SK-N-SH (cell line): ENCODE results near the gene SEH1L. TPM values are rescaled to one million over a fixed set of nuclear protein-coding genes. Genes with fewer than 3 reads are reported as not detected.

Experiments
- CTCF ChIA-PET: fragments of 300-600, 350-600 bp; formaldehyde crosslinking; extraction: SDS; loops from one replicate; lab custom pipeline; 2021; lab: Yijun Ruan, JAX
- POLR2A ChIA-PET: fragments of 350-600 bp; sonication (Branson Sonifier 250); formaldehyde crosslinking; extraction: SDS; loops from one replicate; lab custom pipeline; 2020; ENCODE audit warnings: antibody characterized with exemption, inconsistent platforms; lab: Yijun Ruan, JAX
- DNase-seq: peaks from one replicate; pipeline ENCODE4 v3.0.0; 2012
- H2AFZ ChIP-seq: fragments of 200-600 bp; sonication (generic); 2 replicates; pipeline ENCODE4 v1.8.1; 2016; ENCODE audit warnings: antibody characterized with exemption, mild to moderate bottlenecking, low read depth
- H3F3A ChIP-seq: fragments of 200-600 bp; sonication (generic); replicated peaks from 2 replicates; pipeline ENCODE3; 2016; ENCODE audit warnings: antibody characterized with exemption, mild to moderate bottlenecking; ENCODE audit not compliant: insufficient read depth
- H3K27ac ChIP-seq, 2 experiments: fragments of 200-500 bp in 1 of 2; fragments of 200-600 bp in 1 of 2; sonication (Bioruptor generic) in 1 of 2; sonication (generic), shearing (Covaris generic) in 1 of 2; 2 replicates each; pipeline versions ENCODE4 v1.5.1 to v1.6.1; 2014 to 2016; ENCODE audit warnings: low read depth in 2 of 2, inconsistent platforms in 1 of 2, low read length in 1 of 2, mild to moderate bottlenecking in 1 of 2, mixed read lengths in 1 of 2
- H3K27me3 ChIP-seq: fragments of 200-600 bp; sonication (generic), shearing (Covaris generic); 2 replicates; pipeline ENCODE4 v1.6.1; 2016; ENCODE audit warnings: mixed run types; ENCODE audit not compliant: insufficient read depth
- H3K36me3 ChIP-seq, 2 experiments: fragments of 200-500 bp in 1 of 2; fragments of 200-600 bp in 1 of 2; sonication (Bioruptor generic) in 1 of 2; sonication (generic) in 1 of 2; replicated peaks in 1 of 2; 2 replicates each; pipeline versions ENCODE3 to v1.5.1; 2014 to 2016; ENCODE audit warnings: low read length in 1 of 2, mild to moderate bottlenecking in 1 of 2; ENCODE audit not compliant: insufficient read depth in 2 of 2, control insufficient read depth in 1 of 2
- H3K4me1 ChIP-seq, 2 experiments: fragments of 200-500 bp in 1 of 2; fragments of 200-600 bp in 1 of 2; sonication (Bioruptor generic) in 1 of 2; sonication (generic), shearing (Covaris generic) in 1 of 2; 2 replicates each; pipeline versions ENCODE4 v1.5.1 to v1.6.1; 2014 to 2016; ENCODE audit warnings: low read depth in 1 of 2, low read length in 1 of 2, mixed run types in 1 of 2; ENCODE audit not compliant: insufficient read depth in 2 of 2, control insufficient read depth in 1 of 2
- H3K4me2 ChIP-seq: fragments of 200-600 bp; sonication (generic), shearing (Covaris generic); 2 replicates; pipeline ENCODE4 v1.6.1; 2017; ENCODE audit warnings: mixed run types
- H3K4me3 ChIP-seq, 2 experiments: fragments of 200-500 bp in 1 of 2; fragments of 200-600 bp in 1 of 2; sonication (Bioruptor generic) in 1 of 2; sonication (generic), shearing (Covaris generic) in 1 of 2; 2 replicates each; pipeline versions ENCODE4 v1.5.1 to v1.8.1; 2014 to 2016; ENCODE audit warnings: low read depth in 2 of 2, inconsistent platforms in 1 of 2, low read length in 1 of 2, mild to moderate bottlenecking in 1 of 2, mixed read lengths in 1 of 2, moderate library complexity in 1 of 2
- H3K79me2 ChIP-seq: fragments of 200-600 bp; sonication (generic); 2 replicates; pipeline ENCODE4 v1.8.1; 2017; ENCODE audit warnings: mild to moderate bottlenecking; ENCODE audit not compliant: insufficient read depth
- H3K9ac ChIP-seq: fragments of 200-600 bp; sonication (generic); 2 replicates; pipeline ENCODE4 v1.6.1; 2017; ENCODE audit warnings: mixed run types
- H3K9me2 ChIP-seq: fragments of 200-600 bp; sonication (generic); 2 replicates; pipeline ENCODE4 v1.6.1; 2017; ENCODE audit warnings: mixed run types
- H3K9me3 ChIP-seq: fragments of 200-600 bp; sonication (generic); 2 replicates; pipeline ENCODE4 v1.6.1; 2017; ENCODE audit warnings: mixed run types, mild to moderate bottlenecking, moderate library complexity
- H4K20me1 ChIP-seq: fragments of 200-600 bp; sonication (generic); 2 replicates; pipeline ENCODE4 v1.6.1; 2017; ENCODE audit warnings: mild to moderate bottlenecking, mixed run types; ENCODE audit not compliant: insufficient read depth
- FOSL2 ChIP-seq: IDR thresholded peaks from 2 replicates; pipeline ENCODE4 v1.4.0; 2012; ENCODE audit warnings: low read depth, mild to moderate bottlenecking, moderate library complexity, borderline replicate concordance
- FOXM1 ChIP-seq: IDR thresholded peaks from 2 replicates; pipeline ENCODE4 v1.4.0; 2012; ENCODE audit warnings: low read depth, mild to moderate bottlenecking
- GATA2 ChIP-seq: sonication (generic); formaldehyde crosslinking; IDR thresholded peaks from 2 replicates; pipeline ENCODE4 v1.5.0; 2020; ENCODE audit warnings: mild to moderate bottlenecking, missing genetic modification reagents
- JUND ChIP-seq: IDR thresholded peaks from 2 replicates; pipeline ENCODE4 v1.4.0; 2012
- NFIC ChIP-seq: IDR thresholded peaks from 2 replicates; pipeline ENCODE4 v1.4.0; 2012; ENCODE audit warnings: borderline replicate concordance
- POLR2AphosphoS5 ChIP-seq: IDR thresholded peaks from 2 replicates; pipeline ENCODE4 v1.6.1; 2012; ENCODE audit warnings: low read depth, low read length
- RFX5 ChIP-seq: IDR thresholded peaks from 2 replicates; pipeline ENCODE4 v1.6.1; 2012; ENCODE audit warnings: mild to moderate bottlenecking, improper control_type of control experiment, low read length
- RXRA ChIP-seq: IDR thresholded peaks from 2 replicates; pipeline ENCODE4 v1.4.0; 2012; ENCODE audit warnings: low read depth, mild to moderate bottlenecking, borderline replicate concordance
- SMC3 ChIP-seq: IDR thresholded peaks from 2 replicates; pipeline ENCODE4 v1.6.1; 2012; ENCODE audit warnings: low read depth, low read length, improper control_type of control experiment
- TAF1 ChIP-seq: IDR thresholded peaks from 2 replicates; pipeline ENCODE4 v1.6.1; 2012; ENCODE audit warnings: low read depth, mild to moderate bottlenecking, low read length, moderate library complexity, borderline replicate concordance
- TCF12 ChIP-seq: IDR thresholded peaks from 2 replicates; pipeline ENCODE4 v1.4.0; 2012
- WGBS: methylation state at CpG from one replicate; pipeline ENCODE4 v1.1.6; 2017; ENCODE audit warnings: low lambda C conversion rate; 5-methylcytosine and 5-hydroxymethylcytosine counted together
- polyA plus RNA-seq, 3 experiments: library from polyadenylated mRNA; depleted of rRNA; stranded (reverse); fragments of >200 nt; gene quantifications; 2 replicates each; pipeline ENCODE4 v1.2.3, GENCODE V29; 2012
- TF ChIP-seq, protein P1 (sequence below): IDR thresholded peaks from 2 replicates; pipeline ENCODE4 v1.4.0; 2012; ENCODE audit warnings: low read depth, borderline replicate concordance
- TF ChIP-seq, protein P2 (sequence below): IDR thresholded peaks from 2 replicates; pipeline ENCODE4 v1.4.0; 2012; ENCODE audit warnings: low read depth, borderline replicate concordance
- TF ChIP-seq, protein P3 (sequence below): IDR thresholded peaks from 2 replicates; pipeline ENCODE4; 2012
- TF ChIP-seq, protein P4 (sequence below): fragments of 200-600 bp; sonication (generic); IDR thresholded peaks from 2 replicates; pipeline ENCODE4 v1.6.1; 2017; ENCODE audit warnings: antibody characterized with exemption, mild to moderate bottlenecking, moderate library complexity
- TF ChIP-seq, protein P5 (sequence below): IDR thresholded peaks from 2 replicates; pipeline ENCODE4 v1.4.0; 2012; ENCODE audit warnings: low read depth
- TF ChIP-seq, protein P6 (sequence below): fragments of 150-350 bp; IDR thresholded peaks from 2 replicates; pipeline ENCODE4 v1.6.1; 2016; ENCODE audit warnings: mild to moderate bottlenecking, low read depth, low read length
- TF ChIP-seq, protein P7 (sequence below): fragments of 150-350 bp; IDR thresholded peaks from 2 replicates; pipeline ENCODE4 v1.6.1; 2017; ENCODE audit warnings: antibody characterized with exemption, low read length, low read depth, borderline replicate concordance

The SEH1L gene
- polyA plus RNA-seq, 1 of the 3 experiments (the other 2 are of a cell fraction), result 29.8 TPM

DNA sequence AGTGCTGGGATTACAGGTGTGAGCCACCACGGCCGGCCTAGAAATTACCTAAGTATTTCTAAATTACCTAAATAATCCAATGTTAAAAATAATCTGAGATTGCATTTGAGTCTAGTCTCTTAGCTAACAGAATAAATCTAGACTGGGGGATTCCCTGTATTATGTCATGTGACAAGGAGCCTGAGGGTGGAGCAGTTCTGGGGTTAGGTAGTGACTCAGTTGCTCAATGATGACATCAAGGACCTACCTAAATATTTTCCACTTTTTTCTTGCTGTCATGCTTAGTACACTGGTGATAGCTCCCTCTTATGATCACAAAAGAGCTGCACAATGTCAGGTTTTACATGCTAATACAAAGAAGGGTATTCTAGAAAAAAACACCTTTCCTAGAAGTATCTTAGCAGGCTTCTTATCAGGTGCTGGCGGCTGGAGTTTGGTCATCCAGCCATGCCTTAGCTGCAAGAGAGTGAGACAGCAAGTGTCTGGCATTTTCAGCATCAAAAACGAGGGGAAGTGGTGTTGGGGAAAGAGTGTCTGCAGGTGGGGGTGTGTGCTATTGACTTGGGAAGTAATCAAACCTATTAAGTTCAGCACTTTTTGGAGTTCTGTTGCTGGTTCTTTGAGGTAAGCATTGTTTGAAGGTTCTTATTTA is 25.9 kb downstream of the SEH1L start (continued):
- no peak for TF ChIP-seq TAF1
- TF ChIP-seq RXRA, result no peak
- TF ChIP-seq, protein P1, sequence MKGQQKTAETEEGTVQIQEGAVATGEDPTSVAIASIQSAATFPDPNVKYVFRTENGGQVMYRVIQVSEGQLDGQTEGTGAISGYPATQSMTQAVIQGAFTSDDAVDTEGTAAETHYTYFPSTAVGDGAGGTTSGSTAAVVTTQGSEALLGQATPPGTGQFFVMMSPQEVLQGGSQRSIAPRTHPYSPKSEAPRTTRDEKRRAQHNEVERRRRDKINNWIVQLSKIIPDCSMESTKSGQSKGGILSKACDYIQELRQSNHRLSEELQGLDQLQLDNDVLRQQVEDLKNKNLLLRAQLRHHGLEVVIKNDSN, result no peak
- TF ChIP-seq POLR2AphosphoS5, result no peak
- no peak for TF ChIP-seq TCF12
- TF ChIP-seq, protein P2, sequence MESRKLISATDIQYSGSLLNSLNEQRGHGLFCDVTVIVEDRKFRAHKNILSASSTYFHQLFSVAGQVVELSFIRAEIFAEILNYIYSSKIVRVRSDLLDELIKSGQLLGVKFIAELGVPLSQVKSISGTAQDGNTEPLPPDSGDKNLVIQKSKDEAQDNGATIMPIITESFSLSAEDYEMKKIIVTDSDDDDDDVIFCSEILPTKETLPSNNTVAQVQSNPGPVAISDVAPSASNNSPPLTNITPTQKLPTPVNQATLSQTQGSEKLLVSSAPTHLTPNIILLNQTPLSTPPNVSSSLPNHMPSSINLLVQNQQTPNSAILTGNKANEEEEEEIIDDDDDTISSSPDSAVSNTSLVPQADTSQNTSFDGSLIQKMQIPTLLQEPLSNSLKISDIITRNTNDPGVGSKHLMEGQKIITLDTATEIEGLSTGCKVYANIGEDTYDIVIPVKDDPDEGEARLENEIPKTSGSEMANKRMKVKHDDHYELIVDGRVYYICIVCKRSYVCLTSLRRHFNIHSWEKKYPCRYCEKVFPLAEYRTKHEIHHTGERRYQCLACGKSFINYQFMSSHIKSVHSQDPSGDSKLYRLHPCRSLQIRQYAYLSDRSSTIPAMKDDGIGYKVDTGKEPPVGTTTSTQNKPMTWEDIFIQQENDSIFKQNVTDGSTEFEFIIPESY, result no peak
- TF ChIP-seq GATA2 (CRISPR knock-in tag), result no peak
- no peak for TF ChIP-seq FOXM1
- no peak for TF ChIP-seq FOSL2
- TF ChIP-seq SMC3, result no peak
- no peak for TF ChIP-seq NFIC

DNA sequence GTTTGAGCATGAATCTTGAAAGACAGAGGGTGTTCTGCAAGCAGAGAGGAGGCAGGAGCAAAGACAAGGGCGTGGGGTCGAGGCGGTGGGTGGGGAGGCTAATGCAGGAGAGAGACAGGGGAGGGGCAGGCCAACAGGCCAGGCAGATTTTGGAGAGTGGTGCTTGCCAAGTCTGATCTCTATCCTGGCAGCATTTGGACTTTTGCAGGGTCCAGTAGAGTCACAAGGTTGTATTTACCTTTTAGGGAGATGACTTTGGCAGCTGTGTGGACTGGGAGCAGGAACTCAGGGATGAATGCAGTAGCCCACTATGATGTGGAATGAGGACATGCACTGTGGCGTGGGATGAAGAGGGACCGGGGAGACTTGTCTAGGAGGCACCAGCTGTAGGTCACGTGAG is 27.7 kb downstream of the SEH1L start:
- CTCF ChIA-PET, result interaction anchor here (0.9 kb wide), 1 partner anchor 13 kb away, joined by 3 read pairs; no protein-coding TSS in a partner anchor
- H3K4me1 ChIP-seq, result no peaks in the 10 kb centered on the region
- DNase-seq, result no peak
- H3K9ac ChIP-seq, result no peak overlapping the region
- no peak overlapping the region for H3K4me2 ChIP-seq
- H3K27me3 ChIP-seq, result no peaks in the 10 kb centered on the region
- H3K27ac ChIP-seq, result no peak overlapping the region
- TF ChIP-seq, protein P3, sequence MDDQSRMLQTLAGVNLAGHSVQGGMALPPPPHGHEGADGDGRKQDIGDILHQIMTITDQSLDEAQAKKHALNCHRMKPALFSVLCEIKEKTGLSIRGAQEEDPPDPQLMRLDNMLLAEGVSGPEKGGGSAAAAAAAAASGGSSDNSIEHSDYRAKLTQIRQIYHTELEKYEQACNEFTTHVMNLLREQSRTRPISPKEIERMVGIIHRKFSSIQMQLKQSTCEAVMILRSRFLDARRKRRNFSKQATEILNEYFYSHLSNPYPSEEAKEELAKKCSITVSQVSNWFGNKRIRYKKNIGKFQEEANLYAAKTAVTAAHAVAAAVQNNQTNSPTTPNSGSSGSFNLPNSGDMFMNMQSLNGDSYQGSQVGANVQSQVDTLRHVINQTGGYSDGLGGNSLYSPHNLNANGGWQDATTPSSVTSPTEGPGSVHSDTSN, result no peak
- TF ChIP-seq, protein P4, sequence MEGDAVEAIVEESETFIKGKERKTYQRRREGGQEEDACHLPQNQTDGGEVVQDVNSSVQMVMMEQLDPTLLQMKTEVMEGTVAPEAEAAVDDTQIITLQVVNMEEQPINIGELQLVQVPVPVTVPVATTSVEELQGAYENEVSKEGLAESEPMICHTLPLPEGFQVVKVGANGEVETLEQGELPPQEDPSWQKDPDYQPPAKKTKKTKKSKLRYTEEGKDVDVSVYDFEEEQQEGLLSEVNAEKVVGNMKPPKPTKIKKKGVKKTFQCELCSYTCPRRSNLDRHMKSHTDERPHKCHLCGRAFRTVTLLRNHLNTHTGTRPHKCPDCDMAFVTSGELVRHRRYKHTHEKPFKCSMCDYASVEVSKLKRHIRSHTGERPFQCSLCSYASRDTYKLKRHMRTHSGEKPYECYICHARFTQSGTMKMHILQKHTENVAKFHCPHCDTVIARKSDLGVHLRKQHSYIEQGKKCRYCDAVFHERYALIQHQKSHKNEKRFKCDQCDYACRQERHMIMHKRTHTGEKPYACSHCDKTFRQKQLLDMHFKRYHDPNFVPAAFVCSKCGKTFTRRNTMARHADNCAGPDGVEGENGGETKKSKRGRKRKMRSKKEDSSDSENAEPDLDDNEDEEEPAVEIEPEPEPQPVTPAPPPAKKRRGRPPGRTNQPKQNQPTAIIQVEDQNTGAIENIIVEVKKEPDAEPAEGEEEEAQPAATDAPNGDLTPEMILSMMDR, result no peak
- no peak for TF ChIP-seq RFX5
- no peak for TF ChIP-seq JUND
- no peak for TF ChIP-seq FOSL2
- TF ChIP-seq, protein P5, sequence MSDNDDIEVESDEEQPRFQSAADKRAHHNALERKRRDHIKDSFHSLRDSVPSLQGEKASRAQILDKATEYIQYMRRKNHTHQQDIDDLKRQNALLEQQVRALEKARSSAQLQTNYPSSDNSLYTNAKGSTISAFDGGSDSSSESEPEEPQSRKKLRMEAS, result no peak
- TF ChIP-seq, protein P6, sequence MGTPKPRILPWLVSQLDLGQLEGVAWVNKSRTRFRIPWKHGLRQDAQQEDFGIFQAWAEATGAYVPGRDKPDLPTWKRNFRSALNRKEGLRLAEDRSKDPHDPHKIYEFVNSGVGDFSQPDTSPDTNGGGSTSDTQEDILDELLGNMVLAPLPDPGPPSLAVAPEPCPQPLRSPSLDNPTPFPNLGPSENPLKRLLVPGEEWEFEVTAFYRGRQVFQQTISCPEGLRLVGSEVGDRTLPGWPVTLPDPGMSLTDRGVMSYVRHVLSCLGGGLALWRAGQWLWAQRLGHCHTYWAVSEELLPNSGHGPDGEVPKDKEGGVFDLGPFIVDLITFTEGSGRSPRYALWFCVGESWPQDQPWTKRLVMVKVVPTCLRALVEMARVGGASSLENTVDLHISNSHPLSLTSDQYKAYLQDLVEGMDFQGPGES, result no peak
- TF ChIP-seq, protein P7, sequence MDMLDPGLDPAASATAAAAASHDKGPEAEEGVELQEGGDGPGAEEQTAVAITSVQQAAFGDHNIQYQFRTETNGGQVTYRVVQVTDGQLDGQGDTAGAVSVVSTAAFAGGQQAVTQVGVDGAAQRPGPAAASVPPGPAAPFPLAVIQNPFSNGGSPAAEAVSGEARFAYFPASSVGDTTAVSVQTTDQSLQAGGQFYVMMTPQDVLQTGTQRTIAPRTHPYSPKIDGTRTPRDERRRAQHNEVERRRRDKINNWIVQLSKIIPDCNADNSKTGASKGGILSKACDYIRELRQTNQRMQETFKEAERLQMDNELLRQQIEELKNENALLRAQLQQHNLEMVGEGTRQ, result no peak
- TF ChIP-seq SMC3, result no peak
- H3K36me3 ChIP-seq, result peaks cover 20 to 50% of the 10 kb centered on the region in 2 experiments
- no peaks in the 10 kb centered on the region for H3K9me2 ChIP-seq
- H2AFZ ChIP-seq, result no peak overlapping the region
- no peaks in the 10 kb centered on the region for H3F3A ChIP-seq
- POLR2A ChIA-PET, result no interaction called here
- no peaks in the 10 kb centered on the region for H3K9me3 ChIP-seq
- H3K4me3 ChIP-seq, result no peak overlapping the region
- WGBS, result 100% methylated on average over 6 of the region's 6 CpGs
- no peaks in the 10 kb centered on the region for H3K79me2 ChIP-seq
- no peaks in the 10 kb centered on the region for H4K20me1 ChIP-seq
